ENCODE results near the gene ZNF680.
"Not testable (repeated sequence)": the region's sequence is repeated elsewhere in the genome, so short reads cannot be mapped to it uniquely, and the experiment has no call there.

Gene ZNF680
- 2.6 to 20.3 (median 7.9) reads per million in 18 experiments for total RNA-seq

GRCh38 chr7:64562626-64563278 lies at the start of gene ZNF680:
ZNF680 (minus strand) TSS chr7:64563071; CDS start chr7:64562954, 117 bp downstream.
- peak; percentile 93 for DNase-seq

- DNase-seq, result no peak
Observed at GRCh38 chr7:64612452-64612851, 49.6 kb upstream of the ZNF680 start.

GRCh38 chr7:64611717-64612116 lies 48.8 kb upstream of the ZNF680 start:
- DNase-seq, result no peak

GRCh38 chr7:64610997-64611396 lies 48.1 kb upstream of the ZNF680 start:
- DNase-seq, result no peak

DNA sequence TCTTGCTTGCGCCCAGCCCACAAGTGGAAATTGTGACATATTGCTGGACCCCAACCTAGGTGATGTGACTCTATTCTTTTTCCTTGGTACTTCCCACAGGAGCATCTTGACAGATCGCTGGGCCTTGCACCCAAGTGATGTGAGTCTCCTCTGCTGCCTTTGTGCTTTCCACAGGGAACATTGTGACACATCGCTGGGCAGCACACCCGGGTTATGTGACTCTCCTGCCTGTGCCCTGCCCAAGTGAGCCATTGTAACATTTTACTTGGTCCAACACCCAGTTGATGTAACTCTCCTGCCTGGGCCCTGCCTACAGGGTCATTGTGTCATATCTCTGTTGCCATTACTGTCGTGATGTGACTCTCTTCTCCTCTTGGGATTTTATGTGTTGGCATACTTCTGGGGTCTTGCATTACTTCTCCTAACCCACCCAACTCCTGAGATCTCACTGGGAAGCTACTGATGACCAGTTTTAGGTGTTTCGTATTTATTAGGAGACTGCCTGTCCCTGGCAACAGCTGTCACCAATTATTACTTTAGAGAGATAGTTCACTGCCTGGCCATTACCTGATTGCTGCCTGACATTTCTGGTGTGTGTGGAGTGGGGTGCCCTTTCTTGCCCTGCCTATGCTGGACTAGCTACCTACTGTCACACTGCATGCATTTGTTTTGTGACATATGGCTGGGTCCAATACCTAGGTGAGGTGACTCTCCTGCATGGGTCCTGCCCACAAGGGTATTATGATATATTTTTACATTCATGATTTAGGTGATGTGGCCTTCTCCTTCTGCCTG lies 45.4 kb upstream of the ZNF680 start:
- DNase-seq, result no peak

- no peak for DNase-seq
Observed at GRCh38 chr7:64606385-64606784, 43.5 kb upstream of the ZNF680 start.

DNA sequence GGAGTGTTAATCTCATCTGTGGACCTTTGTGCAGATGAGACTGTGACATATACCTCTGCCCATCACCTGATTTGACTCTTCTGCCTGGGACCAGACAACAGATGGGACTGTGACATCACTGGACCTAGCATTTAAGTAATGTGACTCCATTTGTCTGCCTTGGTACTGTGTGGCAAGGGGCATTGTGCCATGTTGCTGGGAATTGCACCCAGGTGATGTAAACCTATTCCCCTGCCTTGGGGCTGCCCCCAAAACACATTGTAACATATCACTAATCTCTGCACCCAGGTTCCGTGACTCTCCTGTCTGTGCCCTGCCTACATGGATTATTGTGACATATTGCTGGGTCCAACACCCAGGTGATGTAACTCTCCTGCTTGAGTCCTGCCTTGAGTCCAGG lies 40.4 kb upstream of the ZNF680 start:
- no peak for DNase-seq

- no peak for DNase-seq
Observed at GRCh38 chr7:64602518-64602917, 39.6 kb upstream of the ZNF680 start.

DNA sequence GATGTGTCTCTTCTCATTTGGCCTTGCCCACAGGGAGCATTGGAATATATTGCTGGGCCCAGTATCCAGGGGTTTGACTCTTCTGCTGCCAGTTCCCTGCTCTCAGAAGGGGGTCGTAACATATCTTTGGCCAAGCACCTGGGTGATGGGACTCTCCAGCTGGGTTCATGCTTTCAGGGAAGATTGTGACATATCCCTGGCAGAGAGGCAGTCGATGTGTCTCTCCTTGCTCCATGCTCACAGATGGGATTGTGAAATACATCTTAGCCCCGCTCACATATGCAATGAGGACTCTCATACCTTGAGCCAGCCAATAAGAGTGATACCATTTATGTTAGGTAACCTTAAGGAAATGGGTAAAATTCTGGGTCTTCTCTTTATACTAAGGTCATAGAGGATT lies 39.2 kb upstream of the ZNF680 start:
- no peak for DNase-seq

GRCh38 chr7:64599359-64599758 lies 36.5 kb upstream of the ZNF680 start:
- no peak for DNase-seq

GRCh38 chr7:64590971-64591370 lies 28.1 kb upstream of the ZNF680 start:
- no peak for DNase-seq

GRCh38 chr7:64581926-64582894 lies 19.3 kb upstream of the ZNF680 start:
- no peak for DNase-seq

- no peak for DNase-seq
Observed at GRCh38 chr7:64581391-64581790, 18.5 kb upstream of the ZNF680 start.

- no peak for DNase-seq
Observed at GRCh38 chr7:64574540-64575099, 11.7 kb upstream of the ZNF680 start.

DNA sequence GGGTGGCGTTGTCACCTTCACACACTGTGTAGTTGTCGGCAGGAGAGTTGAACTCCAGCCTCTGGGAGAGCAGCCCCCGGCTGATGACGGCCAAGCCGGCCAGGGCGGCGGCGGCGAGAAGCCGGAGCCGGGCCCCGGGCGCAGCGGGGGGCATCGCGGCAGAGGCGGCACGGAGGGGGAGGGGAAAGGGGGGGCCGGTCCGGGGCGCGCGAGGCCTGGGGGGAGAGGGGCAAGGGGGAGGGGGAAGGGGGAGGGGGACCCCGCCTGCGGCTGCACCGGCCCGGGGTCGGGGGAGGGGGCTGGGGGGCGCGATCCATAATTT lies 7.4 kb upstream of the ZNF680 start:
- DNase-seq, result not testable (repeated sequence)

DNA sequence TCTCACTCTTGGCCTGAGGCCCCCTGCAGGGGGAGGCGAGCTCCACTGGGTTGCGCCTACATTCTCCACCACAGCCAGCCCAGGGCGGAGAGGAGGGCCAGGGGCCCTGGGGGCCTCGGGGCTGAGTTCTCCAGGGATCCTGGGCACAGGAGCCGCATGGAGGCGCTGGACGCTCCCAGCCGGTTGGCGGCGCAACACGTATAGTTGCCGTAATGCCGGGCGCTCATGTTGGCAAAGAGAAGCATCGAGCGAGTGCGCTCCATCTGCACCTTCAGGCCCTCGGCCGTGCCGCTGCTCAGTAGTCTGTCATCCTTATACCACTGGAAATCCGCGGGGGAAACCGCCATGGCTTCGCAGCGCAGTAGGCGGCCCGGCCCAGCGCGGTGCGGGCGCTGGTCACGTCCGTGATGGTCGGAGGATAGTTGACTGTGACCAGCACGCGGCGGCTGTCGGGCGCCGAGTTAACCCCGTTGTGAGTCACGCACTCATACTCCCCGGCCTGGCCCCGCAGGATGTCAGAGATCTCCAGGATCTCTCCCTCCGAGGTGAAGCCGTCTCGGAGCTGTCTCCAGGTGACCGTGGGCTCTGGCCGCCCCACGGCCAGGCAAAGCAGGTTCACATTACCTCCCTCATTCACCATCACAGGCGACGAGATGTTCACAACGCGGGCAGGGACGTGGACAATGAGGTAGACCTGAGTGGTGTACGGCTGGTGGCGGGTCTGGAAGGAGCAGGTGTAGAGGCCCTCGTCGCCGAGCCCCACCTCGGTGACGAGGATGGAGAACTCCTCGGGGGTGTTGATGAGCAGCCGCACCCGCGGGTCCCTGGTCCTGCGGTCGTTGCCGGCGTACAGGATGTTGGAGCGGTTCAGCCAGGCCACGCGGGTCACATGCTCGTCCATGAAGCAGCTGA lies 6.8 kb upstream of the ZNF680 start:
- not testable (repeated sequence) for DNase-seq

GRCh38 chr7:64562256-64562625 lies 630 bp downstream of the ZNF680 start:
- peak in 1 of 2 donors; percentile 22 for DNase-seq

GRCh38 chr7:64559206-64559605 lies 3.7 kb downstream of the ZNF680 start:
- DNase-seq, result no peak

DNA sequence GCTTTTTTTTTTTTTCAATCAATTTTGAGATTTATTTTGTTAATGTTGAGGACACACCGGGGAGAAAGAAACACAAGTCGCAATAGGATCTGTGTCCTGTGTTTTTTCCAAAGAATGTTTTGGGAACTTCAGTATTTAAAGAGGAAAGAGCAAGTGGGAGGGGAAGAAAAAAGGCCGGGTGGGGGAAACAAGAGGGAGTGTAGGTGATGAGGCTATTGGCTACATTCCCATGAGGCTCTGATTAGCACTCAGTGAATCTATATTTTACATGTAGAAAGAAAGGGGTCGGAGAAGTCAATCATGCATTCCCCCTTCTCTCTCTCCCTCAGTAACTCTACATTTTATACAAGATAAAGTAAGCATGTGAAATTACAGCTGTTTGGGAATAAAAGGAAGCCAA lies 4.1 kb downstream of the ZNF680 start:
- DNase-seq, result no peak

DNA sequence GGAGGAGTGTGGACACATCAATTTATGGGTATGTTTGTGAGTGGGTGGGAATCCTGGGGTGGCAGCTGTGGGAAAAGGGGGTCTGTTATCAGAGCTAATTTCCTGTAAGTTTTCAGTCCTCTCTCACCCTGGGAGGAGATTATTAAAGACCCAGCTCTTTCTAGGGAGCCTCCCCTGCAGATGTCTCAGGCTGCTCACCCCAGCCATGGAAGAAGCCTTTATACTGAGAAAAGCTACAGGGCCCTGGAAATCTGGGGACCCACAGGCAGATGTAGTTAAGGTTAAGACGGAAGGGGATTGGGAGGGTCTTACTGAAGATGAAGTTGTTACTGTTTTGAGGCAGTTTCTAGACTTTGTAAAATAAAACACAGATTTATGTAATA lies 4.6 kb downstream of the ZNF680 start:
- DNase-seq, result no peak

DNA sequence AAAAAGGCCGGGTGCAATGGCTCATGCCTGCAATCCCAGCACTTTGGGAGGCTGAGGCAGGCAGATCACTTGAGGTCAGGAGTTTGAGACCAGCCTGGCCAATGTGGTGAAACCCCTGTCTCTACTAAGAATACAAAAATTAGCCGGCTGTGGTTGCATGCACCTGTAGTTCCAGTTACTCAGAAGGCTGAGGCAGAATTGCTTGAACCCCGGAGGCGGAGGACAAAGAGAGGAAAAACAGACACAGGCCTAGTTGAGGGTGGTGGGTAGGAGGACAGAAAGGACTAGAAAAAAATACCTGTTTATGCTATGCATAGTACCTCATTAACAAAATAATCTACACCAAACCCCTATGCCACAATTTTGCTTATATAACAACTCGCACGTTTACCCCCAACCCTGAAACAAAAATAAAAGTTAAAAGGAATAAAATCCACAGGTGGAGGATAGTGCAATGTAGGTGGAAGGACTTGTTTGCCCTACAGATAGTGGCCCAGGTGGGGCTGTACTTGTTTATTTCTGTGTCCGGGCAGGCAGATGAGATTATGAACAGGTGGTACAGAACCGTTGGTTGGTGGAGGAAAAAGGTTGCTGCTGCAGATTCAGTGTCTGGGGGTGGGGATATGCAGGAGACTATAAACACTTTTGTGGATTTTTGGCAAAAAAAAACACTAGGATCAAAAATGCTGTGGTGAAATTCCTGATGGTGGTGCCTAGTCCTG lies 5.1 kb downstream of the ZNF680 start:
- no peak for DNase-seq
